H9 (cell line): Measurements from ENCODE around the gene EPB41L2. TPM values are rescaled to one million over a fixed set of nuclear protein-coding genes. Genes with fewer than 3 reads are reported as not detected.

Experiments used
- DNase-seq: peaks from one replicate; pipeline ENCODE4 v3.0.0-alpha.2; 2017
- H2AFZ ChIP-seq: one replicate; pipeline ENCODE4 v1.6.1; 2013; ENCODE audit warnings: mild to moderate bottlenecking, low read length, control low read depth, moderate library complexity
- H2AK5ac ChIP-seq: 2 replicates; pipeline ENCODE4 v1.6.1; 2013; ENCODE audit warnings: low read length, control low read depth, mixed read lengths; ENCODE audit not compliant: insufficient read length
- H2BK120ac ChIP-seq: one replicate; pipeline ENCODE4 v1.6.1; 2013; ENCODE audit warnings: low read depth, mild to moderate bottlenecking, low read length, control low read depth, inconsistent platforms; ENCODE audit not compliant: poor library complexity, severe bottlenecking
- H2BK12ac ChIP-seq: 2 replicates; pipeline ENCODE4 v1.6.1; 2013; ENCODE audit warnings: low read length, control low read depth, mixed read lengths, low read depth; ENCODE audit not compliant: insufficient read length
- H2BK15ac ChIP-seq: 2 replicates; pipeline ENCODE4 v1.6.1; 2013; ENCODE audit warnings: low read depth, low read length, control low read depth
- H2BK20ac ChIP-seq: one replicate; pipeline ENCODE4 v1.6.1; 2013; ENCODE audit warnings: low read depth, mild to moderate bottlenecking, low read length, control low read depth, inconsistent platforms; ENCODE audit not compliant: poor library complexity, severe bottlenecking
- H2BK5ac ChIP-seq: 2 replicates; pipeline ENCODE4 v1.6.1; 2013; ENCODE audit warnings: low read length, control low read depth, mixed read lengths; ENCODE audit not compliant: insufficient read length
- H3K14ac ChIP-seq: 2 replicates; pipeline ENCODE4 v1.6.1; 2013; ENCODE audit warnings: low read length, control low read depth; ENCODE audit not compliant: insufficient read depth
- H3K18ac ChIP-seq: 2 replicates; pipeline ENCODE4 v1.6.1; 2013; ENCODE audit warnings: low read depth, mild to moderate bottlenecking, mixed read lengths, low read length, control low read depth; ENCODE audit not compliant: insufficient read length
- H3K23ac ChIP-seq: 2 replicates; pipeline ENCODE4 v1.6.1; 2013; ENCODE audit warnings: low read length, control low read depth, mixed read lengths, low read depth; ENCODE audit not compliant: insufficient read length
- H3K23me2 ChIP-seq: 2 replicates; pipeline ENCODE4 v1.6.1; 2013; ENCODE audit warnings: low read depth, mild to moderate bottlenecking, mixed read lengths, low read length, control low read depth; ENCODE audit not compliant: insufficient read length, poor library complexity, severe bottlenecking
- H3K27ac ChIP-seq: 2 replicates; pipeline ENCODE4 v1.5.1; 2013; ENCODE audit warnings: low read length, control low read depth, mixed read lengths, low read depth; ENCODE audit not compliant: insufficient read length
- H3K27me3 ChIP-seq: 2 replicates; pipeline ENCODE4 v1.6.1; 2013; ENCODE audit warnings: low read length, control low read depth, inconsistent platforms; ENCODE audit not compliant: insufficient read depth
- H3K4ac ChIP-seq: 2 replicates; pipeline ENCODE4 v1.6.1; 2013; ENCODE audit warnings: low read depth, mild to moderate bottlenecking, control low read depth, inconsistent platforms, low read length, moderate library complexity
- H3K4me1 ChIP-seq: 2 replicates; pipeline ENCODE4 v1.6.1; 2013; ENCODE audit warnings: low read length, control low read depth, inconsistent platforms; ENCODE audit not compliant: insufficient read depth
- H3K4me2 ChIP-seq: 2 replicates; pipeline ENCODE4 v1.6.1; 2013; ENCODE audit warnings: low read length, control low read depth, mixed read lengths; ENCODE audit not compliant: insufficient read length, insufficient read depth
- H3K56ac ChIP-seq: 2 replicates; pipeline ENCODE4 v1.6.1; 2013; ENCODE audit warnings: low read depth, mild to moderate bottlenecking, mixed read lengths, low read length, control low read depth; ENCODE audit not compliant: insufficient read length
- H3K79me1 ChIP-seq: 2 replicates; pipeline ENCODE4 v1.6.1; 2013; ENCODE audit warnings: low read depth, mild to moderate bottlenecking, moderate library complexity, low read length, control low read depth, inconsistent platforms; ENCODE audit not compliant: insufficient read depth, poor library complexity, severe bottlenecking
- H3K79me2 ChIP-seq: 2 replicates; pipeline ENCODE4 v1.6.1; 2013; ENCODE audit warnings: low read length, control low read depth, inconsistent platforms; ENCODE audit not compliant: insufficient read depth
- H3K9ac ChIP-seq: 2 replicates; pipeline ENCODE4 v1.6.1; 2013; ENCODE audit warnings: low read length, control low read depth, mixed read lengths; ENCODE audit not compliant: insufficient read length; ENCODE audit errors: extremely low read depth
- H3K9me3 ChIP-seq: one replicate; pipeline ENCODE4 v1.6.1; 2013; ENCODE audit warnings: low read depth, low read length, inconsistent platforms; ENCODE audit not compliant: control insufficient read depth
- H3T11ph ChIP-seq: one replicate; pipeline ENCODE4 v1.6.1; 2013; ENCODE audit warnings: mild to moderate bottlenecking, low read length, control low read depth, inconsistent platforms
- H4K20me1 ChIP-seq: one replicate; pipeline ENCODE4 v1.6.1; 2013; ENCODE audit not compliant: control insufficient read depth, insufficient read length, insufficient read depth
- H4K5ac ChIP-seq: 2 replicates; pipeline ENCODE4 v1.6.1; 2013; ENCODE audit warnings: low read depth, mild to moderate bottlenecking, mixed read lengths, low read length, control low read depth; ENCODE audit not compliant: insufficient read length
- H4K8ac ChIP-seq: replicated peaks from 2 replicates; pipeline ENCODE4 v1.6.1; 2013; ENCODE audit warnings: low read length, control low read depth, mixed read lengths, low read depth; ENCODE audit not compliant: insufficient read length
- H4K91ac ChIP-seq: 2 replicates; pipeline ENCODE4 v1.6.1; 2013; ENCODE audit warnings: low read depth, mild to moderate bottlenecking, moderate library complexity, mixed read lengths, low read length, control low read depth; ENCODE audit not compliant: insufficient read length
- H3K27ac Mint-ChIP-seq, 3 experiments: 2 replicates in 2 of 3; 3 replicates in 1 of 3; pipeline ENCODE4 v1.8.0; 2020 to 2021; ENCODE audit warnings: mixed read lengths in 3 of 3, mild to moderate bottlenecking in 1 of 3, moderate library complexity in 1 of 3
- H3K27me3 Mint-ChIP-seq: 2 replicates; pipeline ENCODE4 v1.8.0; 2021; ENCODE audit warnings: low read depth, mild to moderate bottlenecking, moderate library complexity, mixed read lengths
- H3K36me3 Mint-ChIP-seq, 3 experiments: 2 replicates in 2 of 3; 3 replicates in 1 of 3; pipeline ENCODE4 v1.8.0; 2020 to 2021; ENCODE audit warnings: low read depth in 3 of 3, mixed read lengths in 3 of 3; ENCODE audit not compliant: insufficient read depth in 1 of 3
- H3K4me1 Mint-ChIP-seq, 2 experiments: 2 replicates each; pipeline ENCODE4 v1.8.0; 2020; ENCODE audit warnings: mixed read lengths in 2 of 2
- H3K4me3 Mint-ChIP-seq, 2 experiments: 2 replicates in 1 of 2; 3 replicates in 1 of 2; pipeline ENCODE4 v1.8.0; 2020 to 2021; ENCODE audit warnings: mild to moderate bottlenecking in 2 of 2, mixed read lengths in 2 of 2, moderate library complexity in 1 of 2
- H3K9me3 Mint-ChIP-seq, 2 experiments: 2 replicates in 1 of 2; 3 replicates in 1 of 2; pipeline ENCODE4 v1.8.0; 2020; ENCODE audit warnings: mild to moderate bottlenecking in 2 of 2, mixed read lengths in 2 of 2, moderate library complexity in 1 of 2
- CTCF ChIP-seq: fragments of 200-600 bp; sonication (generic); conservative IDR thresholded peaks from 3 replicates; pipeline ENCODE4 v1.8.0; 2021; ENCODE audit warnings: antibody characterized with exemption, mild to moderate bottlenecking
- total RNA-seq: library from RNA; stranded (reverse); gene quantifications from 2 replicates; pipeline ENCODE4 v1.2.1, GENCODE V29; 2021

Gene EPB41L2
- total RNA-seq, 1 experiment from 2014 or later = 90.2 TPM

- H2AFZ ChIP-seq = no peak overlapping the region
- no peak overlapping the region for H3K18ac ChIP-seq
- no peaks in the 10 kb centered on the region; a peak in 1 of 5 replicates for H3K9me3 Mint-ChIP-seq
- no peak overlapping the region for H3K9ac ChIP-seq
- H3K79me1 ChIP-seq = no peaks in the 10 kb centered on the region
- no peak overlapping the region for H2BK15ac ChIP-seq
- TF ChIP-seq CTCF = no peak
- H3K79me2 ChIP-seq = no peaks in the 10 kb centered on the region
- DNase-seq = no peak
- H3K4me1 ChIP-seq = no peaks in the 10 kb centered on the region
- H3K23me2 ChIP-seq = peaks cover 12% of the 10 kb centered on the region
- H4K20me1 ChIP-seq = no peaks in the 10 kb centered on the region
- no peak overlapping the region; a peak in 1 of 7 replicates for H3K27ac Mint-ChIP-seq
- H4K5ac ChIP-seq = no peak overlapping the region
- H3K36me3 Mint-ChIP-seq = no peaks in the 10 kb centered on the region
- no peak overlapping the region for H2BK120ac ChIP-seq
- H3K14ac ChIP-seq = no peak overlapping the region
- peaks cover 18 to 19% of the 10 kb centered on the region in 2 experiments for H3K4me1 Mint-ChIP-seq
- H4K91ac ChIP-seq = no peak overlapping the region
- H3K27me3 Mint-ChIP-seq = peaks cover 21% of the 10 kb centered on the region
- H3T11ph ChIP-seq = no peak overlapping the region
- H3K4ac ChIP-seq = no peak overlapping the region
- no peak overlapping the region for H4K8ac ChIP-seq
- no peak overlapping the region for H2AK5ac ChIP-seq
- H2BK20ac ChIP-seq = no peak overlapping the region
- no peak overlapping the region for H3K27ac ChIP-seq
- no peak overlapping the region for H2BK5ac ChIP-seq
- H3K56ac ChIP-seq = no peak overlapping the region
- no peak overlapping the region for H2BK12ac ChIP-seq
- no peaks in the 10 kb centered on the region for H3K9me3 ChIP-seq
- no peak overlapping the region for H3K23ac ChIP-seq
- H3K27me3 ChIP-seq = no peaks in the 10 kb centered on the region
- no peak overlapping the region for H3K4me2 ChIP-seq
- H3K4me3 Mint-ChIP-seq = no peak overlapping the region
These were observed 2.8 kb upstream of the EPB41L2 start for GRCh38 chr6:131065824-131066171.
